Measurements from ENCODE around the gene AMOTL1.

DNA sequence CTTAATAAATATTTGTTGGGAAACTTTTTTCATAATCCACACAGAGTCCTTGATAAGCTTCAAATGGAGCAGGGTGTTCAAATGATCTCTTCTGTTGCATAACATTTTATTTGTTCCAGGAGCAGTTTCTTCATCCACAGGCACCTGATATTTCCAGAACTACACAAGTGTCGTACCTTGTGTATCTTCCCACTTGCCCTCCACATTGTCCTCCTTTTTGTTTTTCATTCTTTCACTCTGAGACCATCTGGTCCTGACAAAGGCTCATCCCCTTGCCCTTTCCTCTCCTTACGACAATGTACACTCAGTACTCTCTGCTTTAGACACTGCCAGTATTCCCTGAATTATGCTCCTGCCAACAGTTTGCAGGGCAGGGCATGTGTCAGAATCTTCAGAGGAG lies 5.2 kb upstream of the AMOTL1 start:
- TF ChIP-seq, protein P1, sequence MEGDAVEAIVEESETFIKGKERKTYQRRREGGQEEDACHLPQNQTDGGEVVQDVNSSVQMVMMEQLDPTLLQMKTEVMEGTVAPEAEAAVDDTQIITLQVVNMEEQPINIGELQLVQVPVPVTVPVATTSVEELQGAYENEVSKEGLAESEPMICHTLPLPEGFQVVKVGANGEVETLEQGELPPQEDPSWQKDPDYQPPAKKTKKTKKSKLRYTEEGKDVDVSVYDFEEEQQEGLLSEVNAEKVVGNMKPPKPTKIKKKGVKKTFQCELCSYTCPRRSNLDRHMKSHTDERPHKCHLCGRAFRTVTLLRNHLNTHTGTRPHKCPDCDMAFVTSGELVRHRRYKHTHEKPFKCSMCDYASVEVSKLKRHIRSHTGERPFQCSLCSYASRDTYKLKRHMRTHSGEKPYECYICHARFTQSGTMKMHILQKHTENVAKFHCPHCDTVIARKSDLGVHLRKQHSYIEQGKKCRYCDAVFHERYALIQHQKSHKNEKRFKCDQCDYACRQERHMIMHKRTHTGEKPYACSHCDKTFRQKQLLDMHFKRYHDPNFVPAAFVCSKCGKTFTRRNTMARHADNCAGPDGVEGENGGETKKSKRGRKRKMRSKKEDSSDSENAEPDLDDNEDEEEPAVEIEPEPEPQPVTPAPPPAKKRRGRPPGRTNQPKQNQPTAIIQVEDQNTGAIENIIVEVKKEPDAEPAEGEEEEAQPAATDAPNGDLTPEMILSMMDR (IDR thresholded peaks at IDR 0.05): no peak
- peak in 1 of 4 donors; percentile 13 for TF ChIP-seq POLR2AphosphoS5 (IDR thresholded peaks at IDR 0.05)

Data from sigmoid colon (tissue), 4 donors.